Colon (tissue), 2 donors: ENCODE data around the gene SERP2.
A peak's percentile ranks its signal among the peaks of the same experiment; 100 is the strongest.

Experiments used
- FAIRE-seq: peaks from 2 replicates; lab custom pipeline; 2012; peaks lifted over from hg19 to GRCh38; lab: Jason Lieb, UNC
- donor health status: control.
- donor health status: control.

The SERP2 gene

DNA sequence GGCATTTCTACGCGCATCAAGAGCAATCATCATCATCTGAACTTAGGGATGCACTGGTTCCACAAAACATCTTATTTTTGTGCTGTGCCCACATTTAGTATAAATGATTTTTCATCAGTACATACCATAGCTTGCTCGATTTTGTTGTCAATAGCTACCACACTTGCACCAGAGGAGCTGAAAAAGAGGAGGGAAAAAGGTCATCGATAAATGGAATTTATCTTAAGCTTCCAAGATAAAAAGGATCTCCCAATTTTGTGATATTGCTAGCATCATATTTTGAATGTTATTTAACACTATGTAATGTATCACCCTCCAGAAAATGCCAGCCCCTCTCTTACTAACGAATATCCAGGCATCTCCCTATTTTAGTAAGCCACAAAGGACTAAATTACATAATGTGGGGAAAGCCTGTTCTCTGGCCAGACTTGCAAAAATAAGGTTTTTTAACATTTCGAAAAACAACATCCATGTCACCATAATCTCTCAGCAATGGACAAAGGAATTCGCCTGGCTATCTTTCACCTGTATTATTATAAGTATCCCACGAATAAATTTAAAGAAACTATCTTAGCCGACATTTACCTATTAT lies 62.4 kb downstream of the SERP2 start:
- no peak for FAIRE-seq

DNA sequence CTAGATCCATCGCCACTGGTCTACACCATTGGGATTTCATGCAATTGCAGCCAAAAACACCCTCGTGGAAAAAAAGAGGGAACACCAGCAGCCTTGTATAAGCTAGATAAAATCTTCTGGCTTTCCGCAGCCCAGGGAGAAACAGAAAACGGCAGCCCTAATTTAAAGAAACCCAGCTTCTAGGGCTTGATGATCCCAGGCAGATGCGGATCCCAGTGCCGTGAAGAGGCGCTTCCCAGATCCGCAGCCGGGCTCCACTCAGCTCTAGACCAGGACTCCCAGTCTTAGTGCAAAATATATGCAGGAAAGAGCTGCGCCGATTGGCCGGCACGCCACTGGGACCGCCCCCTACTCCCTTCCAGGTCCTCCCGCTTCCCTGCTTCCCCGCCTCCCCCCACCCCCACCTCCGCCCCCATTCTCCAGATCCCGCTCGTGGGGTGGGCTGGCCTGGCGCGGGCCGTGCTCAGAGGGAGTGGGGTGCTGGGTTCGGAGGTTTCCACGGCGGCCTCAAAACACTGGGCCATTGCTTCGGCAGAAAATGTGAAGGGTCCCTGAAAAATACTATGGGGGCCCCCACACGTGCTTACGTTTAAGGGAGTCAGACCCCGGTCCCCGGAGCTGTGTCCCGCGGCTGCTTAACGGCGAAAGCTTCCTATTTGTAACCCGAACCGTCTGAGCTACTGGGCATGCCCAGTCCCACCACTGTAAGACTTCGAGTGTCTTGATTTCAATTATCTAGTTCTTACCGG lies 63.1 kb downstream of the SERP2 start:
- no peak for FAIRE-seq

DNA sequence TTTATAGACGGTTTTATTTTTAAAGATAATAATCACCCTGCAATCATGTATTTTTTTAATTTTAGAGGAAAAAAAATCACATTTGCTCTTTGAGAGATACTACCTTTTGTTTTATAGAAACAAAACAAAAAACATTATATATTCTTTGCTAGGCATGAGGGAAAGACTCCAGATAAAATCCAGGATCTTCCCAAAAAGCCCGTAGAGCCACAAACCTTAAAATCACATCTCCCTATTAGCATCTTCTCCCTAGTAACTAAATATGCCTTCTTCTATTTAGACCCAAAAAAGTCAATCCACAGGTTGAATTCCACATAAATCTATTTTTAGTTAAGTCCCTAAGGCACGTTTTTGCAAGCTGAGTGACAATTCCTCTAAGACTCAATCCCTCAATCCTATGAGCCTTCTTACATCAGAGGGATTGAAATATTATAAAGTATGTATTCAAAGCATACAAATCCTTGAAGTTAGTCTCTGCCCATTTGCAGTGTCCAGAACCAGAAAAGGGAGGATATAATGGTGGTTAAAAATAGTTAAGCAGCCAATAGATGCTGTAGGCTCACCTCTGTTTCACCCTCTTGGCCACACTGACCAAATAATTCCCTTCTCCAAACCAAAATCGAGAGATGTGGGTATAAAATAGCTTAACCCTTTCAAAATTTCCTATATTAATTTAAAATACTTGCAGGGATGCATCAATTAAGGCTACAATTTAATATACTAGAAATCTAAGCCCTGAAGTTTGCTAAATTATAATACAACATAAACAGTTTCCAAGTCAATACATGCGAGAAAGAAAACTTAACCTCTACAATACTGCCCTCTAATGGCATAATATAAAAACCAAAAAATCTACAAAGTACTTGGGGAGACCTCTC lies 64.0 kb downstream of the SERP2 start:
- peak; percentile 88 for FAIRE-seq

GRCh38 chr13:44438234-44438579 lies 64.6 kb downstream of the SERP2 start:
- FAIRE-seq, result no peak

DNA sequence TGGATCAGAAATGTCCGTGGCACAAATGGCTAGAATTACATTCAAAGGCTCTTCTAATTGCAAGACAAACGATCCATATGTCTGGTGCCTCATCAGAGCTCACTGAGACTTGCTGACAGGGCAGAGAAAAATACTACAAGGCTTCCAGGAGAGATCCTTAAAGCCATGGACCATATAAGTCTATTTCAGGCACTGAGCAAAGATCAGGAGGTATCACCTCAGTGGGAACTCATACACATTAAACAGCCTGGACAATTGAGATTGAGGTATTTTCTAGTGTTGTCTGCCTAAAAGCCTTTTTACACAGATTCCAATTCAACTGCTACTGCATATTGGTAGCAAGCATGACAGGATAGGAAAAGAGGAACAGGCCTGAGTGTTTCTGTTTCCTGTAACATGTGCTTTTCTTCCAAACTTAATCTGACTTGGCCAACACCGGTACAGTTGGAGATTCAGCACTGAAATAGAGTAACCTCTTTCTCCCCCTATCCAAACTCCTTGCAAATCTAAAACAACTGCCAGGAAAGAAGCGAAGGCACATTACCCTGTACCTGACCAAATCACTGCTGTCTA lies 65.9 kb downstream of the SERP2 start:
- FAIRE-seq, result no peak

DNA sequence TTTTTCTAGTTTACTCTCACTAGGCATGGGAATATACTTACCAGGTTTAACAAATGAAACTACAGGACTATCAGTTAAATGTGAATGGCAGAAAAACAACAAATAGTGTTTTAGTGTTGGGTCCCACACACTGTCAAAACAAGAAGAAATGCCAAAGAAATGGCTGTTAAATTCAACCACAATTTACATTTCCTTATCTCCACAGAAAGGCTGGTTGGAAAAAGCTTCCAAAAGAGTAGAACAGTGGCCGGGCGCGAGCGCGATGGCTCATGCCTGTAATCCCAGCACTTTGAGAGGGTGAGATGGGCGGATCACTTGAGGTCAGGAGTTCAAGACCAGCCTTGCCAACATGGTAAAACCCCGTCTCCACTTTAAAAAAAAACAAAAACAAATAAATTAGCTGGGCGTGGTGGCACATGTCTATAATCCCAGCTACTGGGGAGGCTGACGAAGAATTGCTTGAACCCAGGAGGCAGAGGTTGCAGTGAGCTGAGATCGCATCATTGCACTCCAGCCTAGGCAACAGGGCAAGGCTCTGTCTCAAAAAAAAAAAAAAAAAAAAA lies 66.5 kb downstream of the SERP2 start:
- no peak for FAIRE-seq
